ENCODE results near the gene PRSS1. TPM values are rescaled to one million over a fixed set of nuclear protein-coding genes. Genes with fewer than 3 reads are reported as not detected.
"Not testable (repeated sequence)": the region's sequence is repeated elsewhere in the genome, so short reads cannot be mapped to it uniquely, and the experiment has no call there.

PRSS1 gene
- total RNA-seq, 3 donors from 2014 or later = not detected

- Histone ChIP-seq H3K27me3 (no peaks in the 10 kb centered on the region), H3K27ac (no peak overlapping the region), H3K4me1 (no peaks in the 10 kb centered on the region), H3K36me3 (no peaks in the 10 kb centered on the region), H3K4me3 (no peak overlapping the region), H3K9me3 (no peaks in the 10 kb centered on the region)
- intact Hi-C loops (cut with DNase I; ENCODE audit: low total_unique reads) = no loop called here
- no peak for TF ChIP-seq POLR2AphosphoS5 (IDR thresholded peaks at IDR 0.05)
- TF ChIP-seq CTCF (IDR thresholded peaks at IDR 0.05) = no peak
- no peak for TF ChIP-seq POLR2A (IDR thresholded peaks at IDR 0.05)
- DNase-seq (ENCODE audit: low spot score in 2 of 2) = no peak
Observed at GRCh38 chr7:142746264-142746663, 3.0 kb upstream of the PRSS1 start.

GRCh38 chr7:142748410-142748809 is 862 bp upstream of the PRSS1 start:
- H3K36me3 ChIP-seq; H3K4me3 ChIP-seq; intact Hi-C loops (cut with DNase I; ENCODE audit: low total_unique reads); H3K27me3 ChIP-seq; H3K27ac ChIP-seq; DNase-seq (ENCODE audit: low spot score in 2 of 2); H3K4me1 ChIP-seq; H3K9me3 ChIP-seq: not testable (repeated sequence)

GRCh38 chr7:142750321-142750938 is 1.2 kb downstream of the PRSS1 start:
- Histone ChIP-seq H3K9me3 (no peaks in the 10 kb centered on the region), H3K27ac (no peak overlapping the region), H3K4me1 (no peaks in the 10 kb centered on the region), H3K4me3 (no peak overlapping the region), H3K27me3 (no peaks in the 10 kb centered on the region), H3K36me3 (no peaks in the 10 kb centered on the region)
- intact Hi-C loops (cut with DNase I; ENCODE audit: low total_unique reads) = no loop called here
- no peak for TF ChIP-seq CTCF (IDR thresholded peaks at IDR 0.05)
- no peak for TF ChIP-seq POLR2AphosphoS5 (IDR thresholded peaks at IDR 0.05)
- TF ChIP-seq POLR2A (IDR thresholded peaks at IDR 0.05) = no peak
- DNase-seq (ENCODE audit: low spot score in 2 of 2) = no peak

GRCh38 chr7:142751526-142752175 is 2.4 kb downstream of the PRSS1 start:
- intact Hi-C loops (cut with DNase I; ENCODE audit: low total_unique reads); H3K27ac ChIP-seq; H3K36me3 ChIP-seq; H3K27me3 ChIP-seq; H3K4me1 ChIP-seq; H3K4me3 ChIP-seq; DNase-seq (ENCODE audit: low spot score in 2 of 2); H3K9me3 ChIP-seq: not testable (repeated sequence)

- DNase-seq (ENCODE audit: low spot score in 2 of 2) = no peak
- Histone ChIP-seq H3K4me1 (no peaks in the 10 kb centered on the region), H3K4me3 (no peak overlapping the region), H3K36me3 (no peaks in the 10 kb centered on the region), H3K27ac (no peak overlapping the region), H3K27me3 (no peaks in the 10 kb centered on the region), H3K9me3 (no peaks in the 10 kb centered on the region)
- TF ChIP-seq CTCF (IDR thresholded peaks at IDR 0.05) (no peak), POLR2AphosphoS5 (IDR thresholded peaks at IDR 0.05) (no peak), POLR2A (IDR thresholded peaks at IDR 0.05) (no peak)
- intact Hi-C loops (cut with DNase I; ENCODE audit: low total_unique reads) = no loop called here
Observed at GRCh38 chr7:142752376-142753225, 3.3 kb downstream of the PRSS1 start.

GRCh38 chr7:142753366-142753765 is 4.1 kb downstream of the PRSS1 start:
- H3K27ac ChIP-seq = no peak overlapping the region
- TF ChIP-seq POLR2A (IDR thresholded peaks at IDR 0.05) (no peak), CTCF (IDR thresholded peaks at IDR 0.05) (no peak), POLR2AphosphoS5 (IDR thresholded peaks at IDR 0.05) (no peak)
- H3K4me3 ChIP-seq = no peak overlapping the region
- H3K4me1 ChIP-seq = no peaks in the 10 kb centered on the region
- H3K9me3 ChIP-seq = no peaks in the 10 kb centered on the region
- H3K36me3 ChIP-seq = no peaks in the 10 kb centered on the region
- no peak for DNase-seq (ENCODE audit: low spot score in 2 of 2)
- no peaks in the 10 kb centered on the region for H3K27me3 ChIP-seq
- intact Hi-C loops (cut with DNase I; ENCODE audit: low total_unique reads) = no loop called here

Measured in breast epithelium (tissue), 4 donors.